IPS-15b (cell line): ENCODE results near the gene XAB2.

ENCODE experiments used
- H3K27me3 ChIP-seq: one replicate; pipeline ENCODE4 v1.6.1; 2013; ENCODE audit warnings: low read length; ENCODE audit not compliant: control insufficient read depth, insufficient read depth
- H3K36me3 ChIP-seq: one replicate; pipeline ENCODE4 v1.6.1; 2013; ENCODE audit warnings: low read length; ENCODE audit not compliant: control insufficient read depth, insufficient read depth
- H3K4me1 ChIP-seq: one replicate; pipeline ENCODE4 v1.6.1; 2013; ENCODE audit warnings: mild to moderate bottlenecking, low read length; ENCODE audit not compliant: control insufficient read depth, insufficient read depth
- H3K4me3 ChIP-seq: one replicate; pipeline ENCODE4 v1.5.1; 2013; ENCODE audit warnings: low read depth, low read length
- H3K9ac ChIP-seq: one replicate; pipeline ENCODE4 v1.6.1; 2013; ENCODE audit warnings: low read depth, mild to moderate bottlenecking, low read length
- H3K9me3 ChIP-seq: one replicate; pipeline ENCODE4 v1.6.1; 2013; ENCODE audit warnings: mild to moderate bottlenecking, low read length; ENCODE audit not compliant: control insufficient read depth, insufficient read depth

Gene XAB2

GRCh38 chr19:7625763-7626372 lies 3.5 kb downstream of the XAB2 start:
- Histone ChIP-seq H3K4me1 (peaks cover 2% of the 10 kb centered on the region), H3K27me3 (no peaks in the 10 kb centered on the region), H3K4me3 (no peak overlapping the region), H3K36me3 (peaks cover 44% of the 10 kb centered on the region), H3K9ac (no peak overlapping the region), H3K9me3 (no peaks in the 10 kb centered on the region)

GRCh38 chr19:7624810-7625209 lies 4.5 kb downstream of the XAB2 start:
- Histone ChIP-seq H3K36me3 (peaks cover 46% of the 10 kb centered on the region), H3K9me3 (no peaks in the 10 kb centered on the region), H3K27me3 (no peaks in the 10 kb centered on the region), H3K9ac (no peak overlapping the region), H3K4me1 (no peaks in the 10 kb centered on the region), H3K4me3 (no peak overlapping the region)

DNA sequence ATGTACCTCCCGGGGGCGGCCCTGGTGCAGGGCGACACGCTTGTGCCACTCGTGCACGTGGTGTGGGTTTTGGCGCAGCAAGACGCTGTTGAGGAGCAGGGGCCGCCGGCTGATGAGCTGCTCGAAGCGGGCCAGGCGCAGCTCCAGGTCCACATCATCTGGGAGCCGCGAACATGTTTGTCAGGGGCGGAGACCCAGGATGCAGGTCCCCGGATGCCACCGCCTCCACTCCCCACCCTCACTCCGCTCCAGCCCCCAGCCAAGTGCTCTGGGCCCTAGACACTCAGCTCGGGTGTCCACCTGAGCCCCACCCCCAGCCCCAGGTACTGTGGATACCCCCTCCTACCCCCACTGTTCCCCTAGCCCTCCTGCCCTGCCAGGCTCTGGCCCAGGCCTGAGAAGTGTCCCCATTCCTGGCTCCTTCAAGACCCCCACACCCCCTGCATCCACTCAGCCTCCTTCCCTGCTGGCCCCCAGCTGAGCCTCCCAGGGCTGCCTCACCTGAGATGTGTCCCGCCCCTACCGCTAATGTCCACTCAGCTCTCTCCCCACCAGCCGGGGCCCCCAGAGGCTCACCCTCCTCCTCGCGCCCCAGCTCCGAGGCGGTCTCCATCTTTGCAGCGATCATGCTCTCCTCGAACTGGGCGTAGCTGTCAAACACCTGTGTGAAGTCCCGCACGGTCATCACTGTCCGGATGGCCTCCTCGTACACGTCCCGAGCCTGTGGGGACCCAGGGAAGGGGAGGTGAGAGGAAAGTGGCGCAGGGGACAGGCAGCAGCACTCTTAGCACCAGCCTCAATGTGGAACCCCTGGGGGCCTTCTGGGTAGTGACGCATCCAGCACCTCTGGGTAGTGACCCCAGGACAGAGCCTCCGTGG lies 5.4 kb downstream of the XAB2 start:
- H3K36me3 ChIP-seq, result peaks cover 47% of the 10 kb centered on the region
- H3K27me3 ChIP-seq, result no peaks in the 10 kb centered on the region
- no peaks in the 10 kb centered on the region for H3K9me3 ChIP-seq
- H3K4me3 ChIP-seq, result no peak overlapping the region
- H3K9ac ChIP-seq, result no peak overlapping the region
- no peaks in the 10 kb centered on the region for H3K4me1 ChIP-seq

DNA sequence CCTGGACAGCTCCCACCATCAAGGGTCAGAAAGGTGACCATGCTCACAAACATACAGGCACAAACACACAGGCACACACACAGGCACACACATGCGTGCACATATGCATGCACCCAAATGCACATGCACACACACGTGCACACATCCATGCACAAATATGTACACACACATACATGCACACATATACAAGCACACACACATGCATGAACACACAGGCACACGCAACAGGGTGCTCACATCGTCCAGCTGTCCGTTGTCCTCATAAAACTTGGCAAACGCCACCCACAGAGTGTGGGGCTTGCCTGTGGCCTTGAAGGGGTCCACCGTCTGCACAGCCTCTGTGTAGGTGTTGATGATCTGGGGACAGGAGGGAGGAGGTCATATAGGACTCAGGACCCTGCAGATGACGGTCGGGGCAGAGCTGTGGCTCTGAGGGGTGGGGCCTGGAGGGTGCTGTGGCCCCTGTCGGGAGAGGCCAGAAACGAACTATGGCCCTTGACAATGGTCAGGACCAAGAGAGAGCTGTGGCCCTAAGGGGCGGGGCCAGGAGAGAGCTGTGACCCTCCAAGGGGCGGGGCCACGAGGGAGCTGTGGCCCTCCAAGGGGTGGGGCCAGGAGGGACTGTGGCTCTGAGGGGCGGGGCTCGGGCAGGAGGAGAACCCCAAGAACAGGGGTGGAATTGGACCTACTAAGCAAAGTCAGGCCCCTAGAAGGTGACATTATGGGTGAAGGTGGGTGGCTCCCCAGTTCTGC lies 6.2 kb downstream of the XAB2 start:
- no peak overlapping the region for H3K4me3 ChIP-seq
- no peaks in the 10 kb centered on the region for H3K4me1 ChIP-seq
- H3K9me3 ChIP-seq, result no peaks in the 10 kb centered on the region
- H3K36me3 ChIP-seq, result peaks cover 49% of the 10 kb centered on the region
- H3K27me3 ChIP-seq, result no peaks in the 10 kb centered on the region
- H3K9ac ChIP-seq, result no peak overlapping the region

DNA sequence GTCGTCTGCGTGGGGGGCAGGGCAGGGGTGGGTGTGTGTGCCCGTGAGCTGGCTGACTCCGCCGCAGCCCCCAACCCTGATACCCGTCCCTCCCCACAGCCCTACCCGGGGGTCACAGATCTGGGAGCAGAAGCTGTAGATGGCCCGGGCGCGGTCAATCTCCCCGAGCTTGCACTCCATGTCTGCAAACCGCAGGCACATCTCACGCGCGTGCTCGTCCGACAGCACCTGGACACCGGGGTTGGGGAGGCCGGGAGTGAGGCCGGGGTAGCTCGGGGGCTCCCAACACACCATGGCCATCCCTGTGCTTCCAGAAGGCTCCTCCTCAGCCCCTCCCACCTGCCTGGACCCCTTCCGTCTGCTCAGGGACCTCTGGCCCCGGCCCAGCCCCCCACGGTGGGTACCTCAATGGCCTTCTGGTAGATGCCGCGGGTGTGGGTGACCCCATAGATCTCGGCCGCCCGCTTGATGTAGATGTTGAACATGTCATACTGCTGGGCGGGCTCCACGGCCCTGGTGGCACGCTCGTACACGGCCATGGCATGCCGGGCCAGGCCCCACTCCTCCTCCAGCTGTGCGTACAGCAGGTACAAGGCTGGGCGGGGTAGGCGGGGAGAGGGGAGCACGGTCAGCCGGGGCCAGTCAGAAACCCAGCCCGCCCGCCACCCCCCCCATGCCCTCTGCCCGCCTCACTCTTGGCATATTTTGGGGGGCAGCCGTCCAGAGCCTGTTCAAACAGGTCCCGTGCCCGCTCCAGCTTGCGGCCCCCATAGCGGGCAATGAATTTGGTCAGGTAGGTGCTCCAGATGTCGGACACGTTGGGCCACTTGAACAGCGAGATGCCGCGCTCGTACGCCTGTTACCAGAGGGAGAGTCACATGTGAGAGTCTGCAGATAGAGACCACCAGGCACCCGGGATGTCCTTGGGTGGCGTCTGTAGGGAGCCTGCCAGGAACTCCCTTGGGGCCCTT lies 8.6 kb downstream of the XAB2 start:
- H3K4me1 ChIP-seq, result no peaks in the 10 kb centered on the region
- H3K27me3 ChIP-seq, result no peaks in the 10 kb centered on the region
- H3K9me3 ChIP-seq, result no peaks in the 10 kb centered on the region
- no peak overlapping the region for H3K4me3 ChIP-seq
- no peak overlapping the region for H3K9ac ChIP-seq
- H3K36me3 ChIP-seq, result peaks cover 49% of the 10 kb centered on the region

DNA sequence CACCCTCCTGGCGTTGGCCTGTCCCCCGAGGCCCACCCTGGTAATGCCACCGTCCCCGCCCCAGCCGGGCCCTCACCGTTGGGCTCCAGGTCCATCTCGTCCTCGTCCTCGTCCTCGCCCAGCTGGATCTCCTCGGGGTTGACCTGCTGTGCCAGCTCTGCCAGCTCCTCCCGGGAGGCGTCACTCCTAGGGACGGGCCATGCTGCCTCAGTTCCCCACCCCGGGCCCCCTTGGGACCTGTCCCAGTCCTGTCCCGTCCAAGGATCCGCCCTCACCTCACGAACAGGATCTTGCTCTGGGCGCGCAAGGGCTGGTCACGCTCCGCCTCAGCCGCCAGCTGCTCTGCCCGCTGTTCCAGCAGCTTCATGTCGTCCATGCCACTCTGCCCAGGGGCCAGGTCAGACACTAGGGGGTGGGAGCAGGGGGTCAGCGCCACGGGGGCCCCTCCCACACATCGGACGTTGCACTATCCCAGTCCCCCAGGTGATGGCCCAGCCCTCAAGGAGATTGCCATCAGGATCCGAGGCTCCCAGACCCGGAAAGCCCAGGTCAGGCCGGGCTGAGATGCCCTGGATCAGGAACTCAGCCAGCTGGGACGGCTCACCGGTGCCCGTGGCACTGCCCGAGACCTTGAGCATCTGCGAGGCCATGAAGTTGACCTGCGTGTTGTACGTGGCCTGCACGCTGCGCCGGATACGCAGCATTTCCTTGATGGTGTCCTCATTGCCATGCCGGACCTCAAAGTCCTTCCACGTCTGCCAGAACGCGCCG lies 9.5 kb downstream of the XAB2 start:
- H3K27me3 ChIP-seq, result no peaks in the 10 kb centered on the region
- no peaks in the 10 kb centered on the region for H3K9me3 ChIP-seq
- H3K4me1 ChIP-seq, result no peaks in the 10 kb centered on the region
- peaks cover 45% of the 10 kb centered on the region for H3K36me3 ChIP-seq
- H3K9ac ChIP-seq, result no peak overlapping the region
- no peak overlapping the region for H3K4me3 ChIP-seq

GRCh38 chr19:7618771-7619510 lies 10.4 kb downstream of the XAB2 start:
- H3K4me1 ChIP-seq, result no peaks in the 10 kb centered on the region
- no peak overlapping the region for H3K9ac ChIP-seq
- H3K36me3 ChIP-seq, result peaks cover 45% of the 10 kb centered on the region
- H3K4me3 ChIP-seq, result no peak overlapping the region
- H3K9me3 ChIP-seq, result no peaks in the 10 kb centered on the region
- H3K27me3 ChIP-seq, result no peaks in the 10 kb centered on the region

DNA sequence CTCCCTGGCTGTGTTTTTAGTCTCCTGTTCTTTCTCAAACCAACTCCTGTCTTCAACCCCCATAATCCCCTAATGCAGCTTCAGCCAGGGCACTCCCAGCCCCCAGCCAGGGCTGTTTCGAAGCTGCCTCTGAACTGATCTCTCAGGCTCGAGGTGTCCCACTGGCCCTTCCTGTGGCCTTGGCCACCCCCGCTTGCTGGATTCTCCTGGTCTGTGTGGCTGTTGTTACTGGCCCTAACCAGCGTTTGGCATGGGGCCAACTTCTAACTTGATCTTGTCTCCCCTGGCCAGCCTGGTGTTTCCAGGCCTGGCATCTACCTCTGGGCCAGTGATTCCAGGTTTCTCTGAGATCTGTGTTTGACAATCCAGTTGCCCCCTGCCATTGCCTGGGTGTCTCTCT lies 11.0 kb downstream of the XAB2 start:
- Histone ChIP-seq H3K9me3 (no peaks in the 10 kb centered on the region), H3K9ac (no peak overlapping the region), H3K4me3 (no peak overlapping the region), H3K4me1 (no peaks in the 10 kb centered on the region), H3K27me3 (no peaks in the 10 kb centered on the region), H3K36me3 (peaks cover 42% of the 10 kb centered on the region)

- no peak overlapping the region for H3K9ac ChIP-seq
- H3K27me3 ChIP-seq, result no peaks in the 10 kb centered on the region
- peaks cover 36% of the 10 kb centered on the region for H3K36me3 ChIP-seq
- no peaks in the 10 kb centered on the region for H3K4me1 ChIP-seq
- H3K9me3 ChIP-seq, result no peaks in the 10 kb centered on the region
- no peak overlapping the region for H3K4me3 ChIP-seq
Measured at GRCh38 chr19:7617735-7618134, 11.6 kb downstream of the XAB2 start.

GRCh38 chr19:7617172-7617571 lies 12.2 kb downstream of the XAB2 start:
- Histone ChIP-seq H3K27me3 (no peaks in the 10 kb centered on the region), H3K9ac (no peak overlapping the region), H3K36me3 (peaks cover 30% of the 10 kb centered on the region), H3K9me3 (no peaks in the 10 kb centered on the region), H3K4me3 (no peak overlapping the region), H3K4me1 (no peaks in the 10 kb centered on the region)
